Body of pancreas (tissue), 4 donors: ENCODE data around the gene LDLRAD4. TPM values are rescaled to one million over a fixed set of nuclear protein-coding genes. Genes with fewer than 3 reads are reported as not detected.
A peak's percentile ranks its signal among the peaks of the same experiment; 100 is the strongest.

ENCODE experiments used
- ATAC-seq: fragments of 150-250 bp; one replicate; pipeline ENCODE4 v1.9.1; 2016
- DNase-seq, 4 donors: peaks; one replicate each; pipeline ENCODE4 v3.0.0-alpha.2; 2019
- H3K27ac ChIP-seq, 4 donors: fragments of 200-600 bp; sonication (generic); 1 replicate in 3 of 4; 2 replicates in 1 of 4; pipeline versions ENCODE4 v1.5.1 to v1.6.1; 2016 to 2019; ENCODE audit warnings: mild to moderate bottlenecking in 1 of 4, mixed read lengths in 1 of 4, moderate library complexity in 1 of 4
- H3K27me3 ChIP-seq, 2 donors: fragments of 200-600 bp; sonication (generic); one replicate each; pipeline ENCODE4 v1.6.0; 2016; ENCODE audit warnings: mild to moderate bottlenecking in 1 of 2
- H3K36me3 ChIP-seq, 2 donors: fragments of 200-600 bp; sonication (generic); replicated peaks in 1 of 2; 2 replicates each; pipeline ENCODE4 v1.5.1; 2016; ENCODE audit warnings: low read depth in 2 of 2; ENCODE audit not compliant: insufficient read depth in 1 of 2
- H3K4me1 ChIP-seq: fragments of 200-600 bp; sonication (generic); one replicate; pipeline ENCODE4 v1.6.0; 2016
- H3K4me3 ChIP-seq, 2 donors: fragments of 200-600 bp; sonication (generic); 1 replicate in 1 of 2; 2 replicates in 1 of 2; pipeline ENCODE4 v1.5.1; 2016 to 2019
- H3K9me3 ChIP-seq, 3 donors: fragments of 200-600 bp; sonication (generic); 1 replicate in 2 of 3; 2 replicates in 1 of 3; pipeline ENCODE4 v1.5.1; 2016
- CTCF ChIP-seq, 7 experiments: fragments of 450-650 bp in 4 of 7; fragments of 200-600 bp in 3 of 7; sonication (generic) in 3 of 7; IDR thresholded peaks; one replicate each; pipeline ENCODE4 v1.5.1; 2016 to 2019; ENCODE audit warnings: antibody characterized with exemption in 7 of 7
- POLR2A ChIP-seq, 3 donors: fragments of 450-650 bp; IDR thresholded peaks; one replicate each; pipeline ENCODE4 v1.6.1; 2016; ENCODE audit warnings: antibody characterized with exemption in 3 of 3, mild to moderate bottlenecking in 2 of 3
- WGBS, 2 donors: methylation state at CpG; one replicate each; pipeline ENCODE4 v1.1.5; 2017; 5-methylcytosine and 5-hydroxymethylcytosine counted together
- intact Hi-C: fragments of 100-400 bp; cut with DNase I; formaldehyde crosslinking; loops from one replicate; pipeline ENCODE4 v1.15.1; 2023
- total RNA-seq, 2 donors: library from RNA; depleted of rRNA; stranded (reverse); fragments of >200 nt; gene quantifications; one replicate each; pipeline ENCODE4 v1.1.0, GENCODE V29; 2016

LDLRAD4 gene
- total RNA-seq, 2 donors from 2014 or later: 8.6 to 35.9 TPM

- H3K36me3 ChIP-seq: no peaks in the 10 kb centered on the region
- intact Hi-C loops: no loop called here
- WGBS, 2 donors: 80 to 82% methylated on average over 6 of the region's 6 CpGs
- H3K4me1 ChIP-seq: no peaks in the 10 kb centered on the region
- no peak overlapping the region for H3K4me3 ChIP-seq
- H3K27ac ChIP-seq: no peak overlapping the region
- no peaks in the 10 kb centered on the region for H3K9me3 ChIP-seq
- DNase-seq (no peak), ATAC-seq (no peak)
- no peak for TF ChIP-seq CTCF (IDR thresholded peaks at IDR 0.05)
- TF ChIP-seq POLR2A (IDR thresholded peaks at IDR 0.05): no peak
- no peaks in the 10 kb centered on the region for H3K27me3 ChIP-seq
These were observed 245.1 kb downstream of the LDLRAD4 start for GRCh38 chr18:13463526-13464210.

- peak overlapping the region in 2 of 4 donors; percentile 1 to 56 for H3K27ac ChIP-seq
- no peaks in the 10 kb centered on the region for H3K9me3 ChIP-seq
- H3K27me3 ChIP-seq: no peaks in the 10 kb centered on the region
- no peak overlapping the region for H3K4me3 ChIP-seq
- H3K36me3 ChIP-seq: no peaks in the 10 kb centered on the region
- H3K4me1 ChIP-seq: no peaks in the 10 kb centered on the region
- peak in 2 of 4 donors; percentile 26 to 60 for DNase-seq
- intact Hi-C loops: no loop called here
- no peak for ATAC-seq
- TF ChIP-seq POLR2A (IDR thresholded peaks at IDR 0.05) (no peak), CTCF (IDR thresholded peaks at IDR 0.05) (no peak)
- 55 to 71% methylated on average over 14 of the region's 14 CpGs for WGBS, 2 donors
These were observed 246.0 kb downstream of the LDLRAD4 start for GRCh38 chr18:13464432-13465123.

- no peak for TF ChIP-seq POLR2A (IDR thresholded peaks at IDR 0.05)
- TF ChIP-seq CTCF (IDR thresholded peaks at IDR 0.05): no peak
- no peaks in the 10 kb centered on the region for H3K9me3 ChIP-seq
- no peaks in the 10 kb centered on the region for H3K36me3 ChIP-seq
- ATAC-seq: no peak
- H3K4me3 ChIP-seq: no peak overlapping the region
- 70 to 71% methylated on average over 4 of the region's 4 CpGs for WGBS, 2 donors
- no peaks in the 10 kb centered on the region for H3K4me1 ChIP-seq
- peak overlapping the region in 2 of 4 donors; percentile 1 to 56 for H3K27ac ChIP-seq
- no peak for DNase-seq
- intact Hi-C loops: no loop called here
- H3K27me3 ChIP-seq: no peaks in the 10 kb centered on the region
These were observed 246.5 kb downstream of the LDLRAD4 start for GRCh38 chr18:13465124-13465446.

- intact Hi-C loops: no loop called here
- TF ChIP-seq CTCF (IDR thresholded peaks at IDR 0.05): no peak
- TF ChIP-seq POLR2A (IDR thresholded peaks at IDR 0.05): no peak
- 65 to 79% methylated on average over 5 of the region's 5 CpGs for WGBS, 2 donors
- H3K27me3 ChIP-seq: no peaks in the 10 kb centered on the region
- H3K36me3 ChIP-seq: no peaks in the 10 kb centered on the region
- H3K4me1 ChIP-seq: no peaks in the 10 kb centered on the region
- ATAC-seq: no peak
- no peaks in the 10 kb centered on the region for H3K9me3 ChIP-seq
- H3K27ac ChIP-seq: peak overlapping the region in 2 of 4 donors; percentile 1 to 56
- DNase-seq: no peak
- no peak overlapping the region for H3K4me3 ChIP-seq
These were observed 246.9 kb downstream of the LDLRAD4 start for GRCh38 chr18:13465476-13465875.
